Medulla oblongata (tissue), 1 donor: Measurements from ENCODE around the gene IRF9.

Source experiments
- DNase-seq: peaks from one replicate; pipeline ENCODE4 v3.0.0-alpha.2; 2015; ENCODE audit errors: extremely low spot score

Gene IRF9

DNA sequence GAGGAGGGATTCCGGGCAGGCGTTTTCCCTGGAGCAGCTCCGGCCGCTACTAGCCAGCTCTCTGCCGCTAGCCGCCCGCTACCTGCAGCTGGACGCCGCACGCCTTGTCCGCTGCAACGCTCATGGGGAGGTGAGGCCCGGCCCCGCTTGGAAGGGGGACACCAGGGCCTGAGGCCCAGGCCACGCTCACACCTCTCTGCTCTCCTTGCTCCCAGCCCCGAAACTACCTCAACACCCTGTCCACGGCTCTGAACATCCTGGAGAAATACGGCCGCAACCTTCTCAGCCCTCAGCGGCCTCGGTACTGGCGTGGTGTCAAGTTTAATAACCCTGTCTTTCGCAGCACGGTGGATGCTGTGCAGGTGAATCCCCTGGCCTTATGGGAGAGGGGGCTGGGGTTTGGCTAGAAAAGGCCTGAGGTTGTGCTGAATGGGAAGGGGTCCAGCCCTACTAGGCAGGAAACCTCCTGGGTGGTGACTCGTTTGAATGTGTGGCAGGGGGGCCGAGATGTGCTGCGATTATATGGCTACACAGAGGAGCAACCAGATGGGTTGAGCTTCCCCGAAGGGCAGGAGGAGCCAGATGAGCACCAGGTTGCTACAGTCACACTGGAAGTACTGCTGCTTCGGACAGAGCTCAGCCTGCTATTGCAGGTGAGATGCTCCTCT is 13.2 kb upstream of the IRF9 start:
- DNase-seq = no peak

DNA sequence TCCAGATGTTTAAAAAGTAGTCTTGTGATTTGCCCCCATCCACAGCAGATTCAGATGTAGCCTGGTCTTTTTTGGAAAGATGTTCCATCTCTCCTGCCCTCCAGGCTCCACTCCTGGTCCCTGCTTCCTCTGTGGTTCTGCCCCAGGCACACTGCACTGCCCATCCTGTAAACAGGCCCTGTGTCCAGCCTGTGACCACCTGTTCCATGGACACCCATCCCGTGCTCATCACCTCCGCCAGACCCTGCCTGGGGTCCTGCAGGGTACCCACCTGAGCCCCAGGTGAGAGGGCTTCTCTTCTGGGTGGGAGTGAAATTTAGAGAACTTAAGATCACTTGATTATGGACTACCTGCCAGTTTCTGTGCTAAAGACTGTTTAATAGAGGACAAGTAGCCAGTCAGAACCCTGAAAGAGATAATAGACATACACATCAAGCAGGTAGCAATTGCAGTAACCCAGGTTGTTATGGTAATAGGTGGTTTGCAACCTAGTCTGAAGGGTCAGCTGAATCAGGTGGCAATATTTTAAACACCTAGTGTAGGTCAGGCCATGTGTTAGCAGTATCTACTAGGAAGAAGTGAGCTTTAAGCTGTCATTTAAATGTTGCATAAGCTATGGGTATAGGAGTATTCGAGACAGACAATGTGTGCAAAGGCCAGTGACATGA is 11.6 kb upstream of the IRF9 start:
- no peak for DNase-seq

DNA sequence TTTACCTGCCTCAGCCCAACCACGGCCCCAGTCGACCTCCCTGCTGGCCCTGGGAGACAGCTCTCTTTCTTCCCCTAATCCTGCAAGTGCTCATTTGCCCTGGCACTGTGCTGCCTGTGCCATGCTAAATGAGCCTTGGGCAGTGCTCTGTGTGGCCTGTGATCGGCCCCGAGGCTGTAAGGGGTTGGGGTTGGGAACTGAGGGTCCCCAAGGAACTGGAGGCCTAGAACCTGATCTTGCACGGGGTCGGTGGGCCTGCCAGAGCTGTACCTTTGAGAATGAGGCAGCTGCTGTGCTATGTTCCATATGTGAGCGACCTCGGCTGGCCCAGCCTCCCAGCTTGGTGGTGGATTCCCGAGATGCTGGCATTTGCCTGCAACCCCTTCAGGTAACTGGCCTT is 11.0 kb upstream of the IRF9 start:
- DNase-seq = no peak

DNA sequence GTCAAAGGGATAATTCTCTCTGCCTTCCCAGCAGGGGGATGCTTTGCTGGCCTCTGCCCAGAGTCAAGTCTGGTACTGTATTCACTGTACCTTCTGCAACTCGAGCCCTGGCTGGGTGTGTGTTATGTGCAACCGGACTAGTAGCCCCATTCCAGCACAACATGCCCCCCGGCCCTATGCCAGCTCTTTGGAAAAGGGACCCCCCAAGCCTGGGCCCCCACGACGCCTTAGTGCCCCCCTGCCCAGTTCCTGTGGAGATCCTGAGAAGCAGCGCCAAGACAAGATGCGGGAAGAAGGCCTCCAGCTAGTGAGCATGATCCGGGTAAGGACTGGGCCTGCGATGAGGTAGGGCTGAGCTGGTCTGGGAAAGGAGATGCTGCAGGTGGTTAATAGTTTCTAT is 10.5 kb upstream of the IRF9 start:
- no peak for DNase-seq

DNA sequence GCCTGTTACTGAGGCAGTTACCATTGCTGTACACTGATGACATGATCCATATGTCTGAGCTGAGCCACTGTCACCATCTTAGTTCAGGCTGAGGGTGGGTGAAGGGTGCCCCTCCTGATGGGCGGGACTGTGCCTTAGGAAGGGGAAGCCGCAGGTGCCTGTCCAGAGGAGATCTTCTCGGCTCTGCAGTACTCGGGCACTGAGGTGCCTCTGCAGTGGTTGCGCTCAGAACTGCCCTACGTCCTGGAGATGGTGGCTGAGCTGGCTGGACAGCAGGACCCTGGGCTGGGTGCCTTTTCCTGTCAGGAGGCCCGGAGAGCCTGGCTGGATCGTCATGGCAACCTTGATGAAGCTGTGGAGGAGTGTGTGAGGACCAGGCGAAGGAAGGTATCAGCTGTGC is 10.1 kb upstream of the IRF9 start:
- DNase-seq = no peak

DNA sequence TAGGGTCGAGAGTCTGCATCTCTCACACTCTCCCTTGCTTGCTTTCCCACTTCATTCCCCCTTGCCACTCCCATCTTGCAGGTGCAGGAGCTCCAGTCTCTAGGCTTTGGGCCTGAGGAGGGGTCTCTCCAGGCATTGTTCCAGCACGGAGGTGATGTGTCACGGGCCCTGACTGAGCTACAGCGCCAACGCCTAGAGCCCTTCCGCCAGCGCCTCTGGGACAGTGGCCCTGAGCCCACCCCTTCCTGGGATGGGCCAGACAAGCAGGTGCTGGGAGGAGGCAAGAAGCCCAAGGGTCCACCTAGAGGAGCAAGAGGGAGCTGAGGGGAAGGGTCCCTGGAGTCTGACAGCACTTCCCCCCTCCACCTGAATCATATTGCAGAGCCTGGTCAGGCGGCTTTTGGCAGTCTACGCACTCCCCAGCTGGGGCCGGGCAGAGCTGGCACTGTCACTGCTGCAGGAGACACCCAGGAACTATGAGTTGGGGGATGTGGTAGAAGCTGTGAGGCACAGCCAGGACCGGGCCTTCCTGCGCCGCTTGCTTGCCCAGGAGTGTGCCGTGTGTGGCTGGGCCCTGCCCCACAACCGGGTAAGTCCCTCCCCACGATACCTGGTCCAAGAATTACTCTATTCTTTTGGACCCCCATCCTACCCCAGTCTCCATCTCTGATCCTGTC is 9.5 kb upstream of the IRF9 start:
- DNase-seq = no peak

DNA sequence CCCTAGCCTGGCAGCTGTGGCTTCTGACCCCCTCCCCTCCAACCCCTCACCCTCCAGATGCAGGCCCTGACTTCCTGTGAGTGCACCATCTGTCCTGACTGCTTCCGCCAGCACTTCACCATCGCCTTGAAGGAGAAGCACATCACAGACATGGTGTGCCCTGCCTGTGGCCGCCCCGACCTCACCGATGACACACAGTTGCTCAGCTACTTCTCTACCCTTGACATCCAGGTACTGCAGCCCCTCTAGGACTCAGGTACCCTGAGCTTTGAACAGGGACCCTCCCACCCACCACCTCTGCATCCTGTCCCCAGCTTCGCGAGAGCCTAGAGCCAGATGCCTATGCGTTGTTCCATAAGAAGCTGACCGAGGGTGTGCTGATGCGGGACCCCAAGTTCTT is 6.0 kb upstream of the IRF9 start:
- no peak for DNase-seq

DNA sequence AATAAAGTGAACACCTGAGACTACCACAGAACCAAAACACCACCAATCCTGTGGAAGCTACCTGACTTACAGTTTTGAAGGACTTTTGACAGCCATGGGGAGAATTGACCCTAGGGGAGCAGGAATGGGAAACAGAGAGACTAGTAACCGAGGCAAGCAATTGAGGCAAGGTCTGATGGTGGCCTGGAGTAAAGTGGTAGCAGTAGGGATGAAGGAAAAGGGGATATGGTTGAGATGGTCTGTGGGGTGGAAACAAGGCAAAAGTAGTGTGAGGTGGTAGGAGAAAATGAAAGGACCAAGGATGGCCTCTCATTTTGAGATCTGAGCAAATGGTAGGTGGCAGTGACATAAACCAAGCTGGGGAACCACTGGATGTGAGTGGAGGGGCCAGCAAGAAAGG is 4.2 kb upstream of the IRF9 start:
- DNase-seq = no peak

DNA sequence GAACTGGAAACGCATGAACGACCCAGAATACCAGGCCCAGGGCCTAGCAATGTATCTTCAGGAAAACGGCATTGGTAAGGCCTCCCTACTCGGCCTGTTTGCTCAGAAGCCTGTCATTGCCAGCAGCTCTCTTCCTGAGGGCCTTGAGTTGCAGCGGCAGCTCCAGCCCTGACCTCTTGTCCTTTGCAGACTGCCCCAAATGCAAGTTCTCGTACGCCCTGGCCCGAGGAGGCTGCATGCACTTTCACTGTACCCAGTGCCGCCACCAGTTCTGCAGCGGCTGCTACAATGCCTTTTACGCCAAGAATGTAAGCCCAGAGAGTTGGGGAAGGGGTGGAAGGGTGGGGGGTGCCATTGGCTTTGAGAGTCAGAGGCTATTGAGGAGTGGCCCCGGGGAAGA is 3.7 kb upstream of the IRF9 start:
- no peak for DNase-seq

DNA sequence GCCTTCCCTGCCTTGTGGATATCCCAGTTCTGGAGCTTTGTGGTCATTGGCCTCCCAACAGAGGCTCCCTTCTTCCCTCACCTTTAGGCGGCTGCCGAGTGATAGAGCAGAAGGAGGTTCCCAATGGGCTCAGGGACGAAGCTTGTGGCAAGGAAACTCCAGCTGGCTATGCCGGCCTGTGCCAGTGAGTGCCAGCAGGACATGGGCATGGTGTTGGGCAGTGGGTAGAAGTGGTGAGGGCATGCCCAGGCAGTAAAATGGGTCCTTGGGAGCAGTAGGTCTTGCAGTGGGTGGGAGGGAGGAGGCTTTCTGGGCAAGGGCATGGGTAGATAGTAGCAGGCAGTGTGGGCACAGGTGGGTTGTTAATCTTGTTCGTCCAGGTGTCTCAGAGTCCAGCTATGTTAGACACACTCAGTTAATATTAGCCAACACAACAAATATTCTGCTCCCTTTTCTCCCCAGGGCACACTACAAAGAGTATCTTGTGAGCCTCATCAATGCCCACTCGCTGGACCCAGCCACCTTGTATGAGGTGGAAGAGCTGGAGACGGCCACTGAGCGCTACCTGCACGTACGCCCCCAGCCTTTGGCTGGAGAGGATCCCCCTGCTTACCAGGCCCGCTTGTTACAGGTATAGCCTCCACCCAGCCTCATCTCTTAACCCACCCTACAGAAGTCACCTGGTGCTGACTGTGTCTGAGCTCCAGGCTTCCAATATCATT is 1.1 kb upstream of the IRF9 start:
- DNase-seq = no peak

DNA sequence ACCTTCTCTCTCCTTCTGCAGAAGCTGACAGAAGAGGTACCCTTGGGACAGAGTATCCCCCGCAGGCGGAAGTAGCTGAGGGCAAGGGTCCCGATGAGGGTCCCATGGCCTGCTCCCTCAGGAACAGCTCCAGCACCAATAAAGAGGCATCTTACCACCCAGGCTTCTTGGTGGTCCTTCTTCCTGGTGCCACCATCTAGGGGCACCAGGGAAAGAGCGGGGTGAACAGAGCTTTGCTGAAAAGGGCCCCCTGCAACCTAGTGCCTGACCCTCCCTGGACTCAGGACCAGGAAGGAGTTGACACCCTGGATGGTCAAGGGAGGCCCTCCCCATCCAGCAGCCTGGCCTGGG is 591 bp upstream of the IRF9 start:
- DNase-seq = no peak

DNA sequence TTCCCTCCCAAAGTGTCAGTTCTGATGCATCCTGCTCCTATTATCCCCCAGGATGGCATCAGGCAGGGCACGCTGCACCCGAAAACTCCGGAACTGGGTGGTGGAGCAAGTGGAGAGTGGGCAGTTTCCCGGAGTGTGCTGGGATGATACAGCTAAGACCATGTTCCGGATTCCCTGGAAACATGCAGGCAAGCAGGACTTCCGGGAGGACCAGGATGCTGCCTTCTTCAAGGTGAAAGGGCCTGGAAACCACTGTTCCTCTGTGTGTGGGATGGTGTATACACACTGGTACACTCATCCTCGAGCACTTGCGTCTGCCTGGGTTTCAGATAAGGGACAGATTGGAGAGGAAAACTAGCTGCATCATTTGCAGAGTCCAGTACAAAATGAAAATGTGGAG is 1.0 kb downstream of the IRF9 start:
- peak; percentile 28 for DNase-seq

DNA sequence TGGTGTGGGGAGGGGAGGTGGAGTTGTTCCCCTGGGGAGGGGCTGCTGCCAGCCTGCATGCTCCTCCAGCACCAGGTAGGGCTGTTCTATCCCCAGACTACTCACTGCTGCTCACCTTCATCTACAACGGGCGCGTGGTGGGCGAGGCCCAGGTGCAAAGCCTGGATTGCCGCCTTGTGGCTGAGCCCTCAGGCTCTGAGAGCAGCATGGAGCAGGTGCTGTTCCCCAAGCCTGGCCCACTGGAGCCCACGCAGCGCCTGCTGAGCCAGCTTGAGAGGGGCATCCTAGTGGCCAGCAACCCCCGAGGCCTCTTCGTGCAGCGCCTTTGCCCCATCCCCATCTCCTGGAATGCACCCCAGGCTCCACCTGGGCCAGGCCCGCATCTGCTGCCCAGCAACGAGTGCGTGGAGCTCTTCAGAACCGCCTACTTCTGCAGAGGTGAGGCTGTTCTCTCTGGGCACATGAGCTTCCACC is 3.5 kb downstream of the IRF9 start:
- DNase-seq = no peak

DNA sequence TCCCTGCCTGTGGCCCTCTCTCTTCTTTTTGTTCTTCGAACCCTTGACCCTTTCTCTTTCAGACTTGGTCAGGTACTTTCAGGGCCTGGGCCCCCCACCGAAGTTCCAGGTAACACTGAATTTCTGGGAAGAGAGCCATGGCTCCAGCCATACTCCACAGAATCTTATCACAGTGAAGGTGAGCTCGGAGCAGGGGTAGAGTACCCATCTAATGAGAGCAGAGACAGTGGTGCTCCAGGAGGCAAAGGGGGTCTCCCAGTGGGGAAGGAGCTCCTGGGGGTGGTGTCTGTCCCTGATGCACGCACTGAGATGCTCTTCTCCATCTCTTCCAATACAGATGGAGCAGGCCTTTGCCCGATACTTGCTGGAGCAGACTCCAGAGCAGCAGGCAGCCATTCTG is 4.7 kb downstream of the IRF9 start:
- no peak for DNase-seq

DNA sequence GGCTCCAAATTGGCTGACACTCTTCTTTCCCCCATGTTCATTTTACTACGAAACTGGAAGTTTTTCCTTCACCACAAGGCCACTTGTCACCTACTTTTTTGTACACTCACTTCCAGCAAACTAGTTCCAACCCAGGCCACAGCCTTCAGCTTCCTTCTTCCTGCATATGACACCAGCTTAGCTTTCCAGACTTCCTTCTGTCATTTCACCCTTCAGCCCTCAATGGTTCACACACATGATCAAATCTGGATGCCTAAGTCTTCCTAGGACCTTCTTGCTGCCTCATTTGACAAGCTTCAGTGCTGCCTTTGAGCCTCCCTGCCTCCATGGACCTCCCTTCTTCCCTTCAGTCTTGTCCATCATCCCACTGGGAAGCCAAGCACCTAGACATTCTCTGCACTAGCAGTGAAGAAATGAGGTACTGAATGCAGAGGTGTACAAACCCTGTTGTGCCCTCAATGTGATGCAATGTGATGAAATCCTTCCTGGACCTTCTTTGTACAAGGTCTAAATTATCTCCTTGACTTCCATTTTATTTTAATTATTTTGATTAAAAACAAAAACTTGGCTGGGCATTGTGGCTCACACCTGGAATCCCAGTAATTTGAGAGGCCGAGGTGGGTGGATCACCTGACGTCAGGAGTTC is 6.5 kb downstream of the IRF9 start:
- no peak for DNase-seq

DNA sequence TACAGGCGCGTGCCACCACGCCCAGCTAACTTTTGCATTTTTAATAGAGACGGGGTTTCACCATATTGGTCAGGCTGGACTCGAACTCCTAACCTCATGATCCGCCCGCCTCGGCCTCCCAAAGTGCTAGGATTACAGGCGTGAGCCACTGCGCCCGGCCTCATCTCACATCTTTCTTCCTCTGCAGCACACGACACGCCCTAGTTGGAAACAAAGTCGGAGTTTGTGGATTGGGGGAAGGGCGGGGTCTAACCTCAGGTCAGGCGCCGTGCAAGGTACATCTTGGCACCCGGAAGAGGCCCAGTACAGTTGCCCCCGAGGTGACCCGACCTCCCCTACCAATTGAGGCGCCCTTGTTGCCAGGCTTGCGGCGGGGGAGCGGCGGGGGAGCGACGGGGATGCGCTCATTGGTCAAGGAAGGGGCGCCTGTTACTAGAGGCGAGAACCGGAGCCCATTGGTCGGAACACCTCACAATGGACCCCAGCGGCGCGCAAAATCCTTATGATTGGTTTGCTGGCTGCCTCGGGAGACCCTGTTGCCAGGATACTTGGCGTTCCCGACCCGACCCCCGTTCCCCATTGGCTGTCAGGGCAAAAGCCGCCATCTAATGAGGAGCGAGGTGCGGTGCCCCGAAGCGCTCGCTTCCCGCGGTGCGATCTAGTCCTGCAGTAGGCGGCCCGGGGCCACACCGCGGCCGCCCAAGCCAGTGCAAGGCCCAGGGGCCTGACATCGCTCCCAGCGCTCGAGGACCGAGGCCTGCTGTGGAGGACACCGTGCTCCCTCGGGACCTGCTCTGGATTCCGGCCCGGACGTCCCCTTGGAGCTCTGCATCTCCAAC is 10.6 kb downstream of the IRF9 start, which contains the start of gene REC8:
Gene REC8 (plus strand): TSS at position 659 of the 839 bp plus-strand sequence. CDS start 473 bp downstream, outside the sequence.
- DNase-seq = peak; percentile 96

DNA sequence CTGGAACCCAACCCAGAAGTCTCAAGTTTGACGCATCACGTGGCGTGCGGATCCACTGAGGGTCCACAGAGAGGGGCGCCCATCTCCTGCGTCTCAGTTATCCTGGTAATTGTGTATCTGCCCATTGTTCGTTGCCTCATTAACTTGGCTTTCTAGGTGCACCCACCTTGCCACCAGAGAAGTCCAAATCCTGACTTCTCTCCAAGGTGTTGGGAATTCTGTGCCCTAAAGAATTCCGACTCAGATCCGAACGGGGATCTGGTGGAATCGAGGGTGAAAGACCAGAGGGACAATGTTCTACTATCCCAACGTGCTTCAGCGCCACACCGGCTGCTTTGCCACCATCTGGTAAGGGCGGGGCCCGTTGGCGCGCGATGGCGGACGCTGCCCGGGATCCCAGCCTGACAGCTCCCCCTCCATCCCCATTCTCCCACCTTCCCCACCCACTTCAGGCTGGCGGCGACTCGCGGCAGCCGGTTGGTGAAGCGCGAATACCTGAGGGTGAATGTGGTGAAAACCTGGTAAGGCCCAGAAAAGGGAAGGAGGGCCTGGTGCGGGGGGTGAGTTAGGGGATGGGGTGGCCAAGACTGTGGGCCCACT is 11.3 kb downstream of the IRF9 start:
- no peak for DNase-seq

DNA sequence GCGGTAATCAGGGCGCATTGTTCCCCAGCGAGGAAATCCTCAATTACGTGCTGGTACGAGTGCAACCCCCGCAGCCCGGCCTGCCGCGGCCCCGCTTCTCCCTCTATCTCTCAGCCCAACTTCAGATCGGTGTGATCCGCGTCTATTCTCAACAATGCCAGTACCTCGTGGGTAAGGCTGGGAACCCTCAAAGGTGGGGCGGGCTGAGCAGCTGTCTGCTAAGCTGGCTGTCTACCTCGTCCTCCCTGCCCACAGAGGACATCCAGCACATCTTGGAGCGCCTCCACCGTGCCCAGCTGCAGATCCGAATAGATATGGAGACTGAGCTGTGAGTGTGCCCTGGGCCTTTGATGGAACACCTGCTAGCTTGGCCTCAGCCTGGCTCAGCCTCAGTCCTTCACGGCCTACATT is 11.8 kb downstream of the IRF9 start:
- no peak for DNase-seq

DNA sequence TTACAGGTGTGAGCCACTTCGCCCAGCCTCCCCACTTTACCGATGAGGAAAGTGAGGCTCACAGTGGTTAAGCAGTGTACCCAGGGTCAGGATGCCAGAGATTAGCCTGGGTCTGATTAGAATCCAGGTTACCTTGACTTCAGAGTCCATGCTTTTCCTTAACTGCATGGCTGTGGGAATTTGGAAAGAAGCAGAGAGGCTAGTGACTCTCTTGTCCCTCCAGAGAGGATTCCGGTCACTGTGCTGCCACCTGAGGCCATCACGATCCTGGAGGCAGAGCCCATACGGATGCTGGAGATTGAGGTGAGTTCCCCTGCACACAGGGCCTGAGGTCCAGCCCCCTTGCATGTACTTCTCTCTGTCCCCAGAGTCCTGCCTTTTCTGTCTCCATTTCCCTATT is 15.5 kb downstream of the IRF9 start:
- no peak for DNase-seq

DNA sequence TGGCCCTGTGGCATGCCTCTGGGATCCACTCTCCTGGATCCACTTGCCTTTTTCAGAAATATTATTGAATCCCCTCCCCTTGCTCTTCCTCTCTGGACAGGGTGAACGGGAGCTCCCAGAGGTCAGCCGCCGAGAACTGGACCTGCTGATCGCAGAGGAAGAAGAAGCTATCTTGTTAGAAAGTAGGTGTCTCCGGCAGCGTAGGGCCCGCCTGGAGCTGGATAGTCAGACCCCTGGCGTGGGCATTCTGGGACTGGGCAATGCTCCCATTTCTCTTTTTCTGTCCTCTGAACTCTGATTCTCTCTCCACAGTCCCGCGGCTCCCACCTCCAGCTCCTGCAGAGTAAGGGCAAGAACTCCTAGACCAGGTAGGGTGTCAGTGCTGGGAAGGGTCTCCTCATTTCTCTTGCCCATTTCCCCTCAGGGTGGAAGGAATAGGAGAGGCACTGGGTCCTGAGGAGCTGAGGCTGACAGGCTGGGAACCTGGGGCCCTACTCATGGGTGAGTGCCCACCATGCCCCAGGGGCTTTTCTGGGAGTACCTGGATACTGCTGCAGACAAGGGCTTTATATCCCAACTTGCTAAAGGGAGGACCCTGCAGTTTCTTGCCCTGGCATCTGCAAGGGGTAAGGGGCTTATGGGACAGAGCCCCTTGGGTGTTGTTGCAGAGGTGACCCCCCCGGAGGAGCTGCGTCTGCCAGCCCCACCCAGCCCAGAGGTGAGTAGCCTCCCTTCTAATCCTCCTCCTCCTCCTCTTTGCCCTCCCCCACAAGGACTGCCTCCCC is 16.2 kb downstream of the IRF9 start:
- no peak for DNase-seq
